ENCODE measurements around the gene MFAP4. TPM values are rescaled to one million over a fixed set of nuclear protein-coding genes. Genes with fewer than 3 reads are reported as not detected.

Gene MFAP4
- total RNA-seq, 1 donor from 2014 or later = 270 TPM

DNA sequence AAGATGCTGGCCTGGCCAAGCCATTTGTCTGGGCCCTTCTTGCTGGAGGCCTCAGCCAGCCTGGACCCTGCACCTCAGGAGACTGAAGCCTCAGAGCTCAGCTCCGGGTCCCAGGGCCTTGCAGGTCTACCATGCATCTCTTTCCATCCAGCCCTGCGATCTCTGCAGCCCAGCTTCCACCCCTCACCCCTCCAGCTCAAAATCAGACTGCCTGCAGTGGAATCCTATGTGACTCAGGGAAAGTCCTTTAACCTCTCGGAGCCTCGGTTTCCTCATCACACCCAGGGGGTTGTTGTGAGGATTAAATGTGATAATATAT lies 21.5 kb downstream of the MFAP4 start:
- intact Hi-C loops (cut with DNase I) = loop anchor here (5.0 kb wide), 1 partner anchor 82 kb away; no protein-coding TSS in a partner anchor
- H3K27ac ChIP-seq = no peak overlapping the region
- peak; percentile 58 for DNase-seq
- no peak overlapping the region for H3K4me3 ChIP-seq
- H3K27me3 ChIP-seq = no peaks in the 10 kb centered on the region
- H3K36me3 ChIP-seq = no peaks in the 10 kb centered on the region
- H3K4me1 ChIP-seq = peaks cover 6% of the 10 kb centered on the region
- no peak for ATAC-seq
- TF ChIP-seq, protein P1, sequence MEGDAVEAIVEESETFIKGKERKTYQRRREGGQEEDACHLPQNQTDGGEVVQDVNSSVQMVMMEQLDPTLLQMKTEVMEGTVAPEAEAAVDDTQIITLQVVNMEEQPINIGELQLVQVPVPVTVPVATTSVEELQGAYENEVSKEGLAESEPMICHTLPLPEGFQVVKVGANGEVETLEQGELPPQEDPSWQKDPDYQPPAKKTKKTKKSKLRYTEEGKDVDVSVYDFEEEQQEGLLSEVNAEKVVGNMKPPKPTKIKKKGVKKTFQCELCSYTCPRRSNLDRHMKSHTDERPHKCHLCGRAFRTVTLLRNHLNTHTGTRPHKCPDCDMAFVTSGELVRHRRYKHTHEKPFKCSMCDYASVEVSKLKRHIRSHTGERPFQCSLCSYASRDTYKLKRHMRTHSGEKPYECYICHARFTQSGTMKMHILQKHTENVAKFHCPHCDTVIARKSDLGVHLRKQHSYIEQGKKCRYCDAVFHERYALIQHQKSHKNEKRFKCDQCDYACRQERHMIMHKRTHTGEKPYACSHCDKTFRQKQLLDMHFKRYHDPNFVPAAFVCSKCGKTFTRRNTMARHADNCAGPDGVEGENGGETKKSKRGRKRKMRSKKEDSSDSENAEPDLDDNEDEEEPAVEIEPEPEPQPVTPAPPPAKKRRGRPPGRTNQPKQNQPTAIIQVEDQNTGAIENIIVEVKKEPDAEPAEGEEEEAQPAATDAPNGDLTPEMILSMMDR (IDR thresholded peaks at IDR 0.05) = no peak
- no peaks in the 10 kb centered on the region for H3K9me3 ChIP-seq

DNA sequence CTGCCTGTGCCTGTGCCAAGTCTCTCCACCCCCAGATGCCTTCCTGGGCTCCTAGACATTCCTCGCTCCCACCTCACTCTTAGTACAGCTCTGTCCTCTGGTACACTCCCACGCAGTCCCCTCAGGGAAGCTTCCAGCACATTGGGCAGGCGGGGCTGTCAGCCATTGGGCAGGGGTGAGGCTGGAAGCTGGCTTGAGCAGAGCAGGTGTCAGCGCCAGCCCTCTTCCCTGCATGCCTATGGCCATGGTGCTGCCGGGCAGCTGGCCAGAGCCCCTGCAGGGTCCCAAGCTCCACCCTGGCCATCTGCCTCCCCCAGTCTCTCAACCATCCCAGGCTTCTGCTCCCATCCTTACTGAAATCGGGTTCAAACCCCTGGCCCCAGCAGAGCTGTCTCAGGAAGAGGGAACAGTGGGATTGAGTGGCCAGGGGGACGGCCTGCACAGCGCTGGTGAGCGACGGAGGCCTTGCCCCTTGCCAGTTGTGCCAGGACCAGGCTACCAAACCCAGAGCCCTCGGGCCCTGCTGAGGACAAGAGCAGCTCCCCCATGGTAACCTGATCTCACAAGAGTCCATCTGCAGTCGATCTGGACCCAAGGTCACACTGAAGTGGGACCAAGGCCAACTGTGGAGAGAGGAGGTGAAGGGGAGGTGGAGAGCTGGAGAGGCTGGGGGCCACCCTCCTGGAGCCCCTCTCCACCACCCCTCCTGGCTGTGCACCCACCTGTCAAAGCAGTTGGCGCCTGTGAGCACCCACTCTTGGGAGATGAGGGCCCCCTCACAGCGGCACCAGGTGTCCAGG lies 22.1 kb downstream of the MFAP4 start:
- DNase-seq (peak; percentile 54), ATAC-seq (no peak)
- intact Hi-C loops (cut with DNase I) = loop anchor here (5.0 kb wide), 1 partner anchor 82 kb away; no protein-coding TSS in a partner anchor
- Histone ChIP-seq H3K27me3 (no peaks in the 10 kb centered on the region), H3K4me3 (no peak overlapping the region), H3K36me3 (no peaks in the 10 kb centered on the region), H3K27ac (no peak overlapping the region), H3K9me3 (no peaks in the 10 kb centered on the region), H3K4me1 (peaks cover under 1% of the 10 kb centered on the region)
- TF ChIP-seq, protein P1 (IDR thresholded peaks at IDR 0.05) = no peak

DNA sequence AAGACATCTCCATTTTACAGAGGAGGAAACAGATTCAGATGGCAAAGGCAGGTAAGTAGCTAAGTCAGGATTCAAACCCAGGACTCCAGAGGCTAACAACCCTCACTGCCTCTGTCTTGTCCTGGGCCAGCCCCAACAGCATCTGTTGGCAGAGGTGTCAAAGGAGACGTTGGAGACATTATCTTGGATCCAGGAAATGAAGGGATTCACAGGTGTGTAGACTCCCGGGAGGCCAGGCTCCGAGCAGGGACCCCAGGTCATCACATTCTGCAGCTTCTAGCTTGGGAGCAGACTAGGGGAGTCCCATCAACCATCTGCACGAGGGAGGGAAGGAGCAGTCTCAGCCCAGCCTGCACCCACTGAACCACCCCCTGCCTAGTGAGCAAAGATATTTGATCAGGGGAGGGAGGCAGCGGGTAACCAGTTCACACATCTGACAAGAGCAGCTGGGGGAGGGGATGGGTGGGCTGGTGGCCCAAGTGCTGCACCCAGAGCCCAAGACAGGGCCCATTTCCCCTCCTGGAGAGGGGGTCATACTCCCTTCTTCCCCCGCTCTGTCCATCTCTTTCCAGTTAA lies 23.4 kb downstream of the MFAP4 start:
- TF ChIP-seq, protein P1 (IDR thresholded peaks at IDR 0.05) = no peak
- H3K27ac ChIP-seq = no peak overlapping the region
- ATAC-seq (no peak), DNase-seq (no peak)
- no peaks in the 10 kb centered on the region for H3K27me3 ChIP-seq
- no peaks in the 10 kb centered on the region for H3K36me3 ChIP-seq
- peak overlapping the region; percentile 84 for H3K4me3 ChIP-seq
- H3K4me1 ChIP-seq = no peaks in the 10 kb centered on the region
- intact Hi-C loops (cut with DNase I) = no loop called here
- H3K9me3 ChIP-seq = no peaks in the 10 kb centered on the region

DNA sequence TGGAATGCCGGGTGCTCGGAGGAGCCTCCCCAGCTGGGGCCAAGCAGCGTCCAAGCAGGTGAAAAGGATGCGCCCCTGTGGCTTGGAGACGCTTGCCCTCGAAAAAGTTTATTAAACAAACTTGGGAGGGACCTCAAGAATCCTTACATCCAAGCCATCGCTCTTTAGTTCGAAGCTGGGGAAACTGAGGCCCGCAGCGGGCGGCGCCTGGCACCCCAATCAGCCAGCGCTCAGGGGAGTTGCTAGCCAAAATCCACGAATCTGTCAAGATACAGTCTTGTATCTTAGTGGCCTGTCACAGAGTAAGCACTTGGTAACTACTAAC lies 23.9 kb downstream of the MFAP4 start:
- Histone ChIP-seq H3K4me3 (peak overlapping the region; percentile 84), H3K27ac (peak overlapping the region; percentile 86), H3K36me3 (no peaks in the 10 kb centered on the region), H3K27me3 (no peaks in the 10 kb centered on the region), H3K4me1 (no peaks in the 10 kb centered on the region), H3K9me3 (no peaks in the 10 kb centered on the region)
- DNase-seq (no peak), ATAC-seq (no peak)
- TF ChIP-seq, protein P1 (IDR thresholded peaks at IDR 0.05) = no peak
- intact Hi-C loops (cut with DNase I) = no loop called here

DNA sequence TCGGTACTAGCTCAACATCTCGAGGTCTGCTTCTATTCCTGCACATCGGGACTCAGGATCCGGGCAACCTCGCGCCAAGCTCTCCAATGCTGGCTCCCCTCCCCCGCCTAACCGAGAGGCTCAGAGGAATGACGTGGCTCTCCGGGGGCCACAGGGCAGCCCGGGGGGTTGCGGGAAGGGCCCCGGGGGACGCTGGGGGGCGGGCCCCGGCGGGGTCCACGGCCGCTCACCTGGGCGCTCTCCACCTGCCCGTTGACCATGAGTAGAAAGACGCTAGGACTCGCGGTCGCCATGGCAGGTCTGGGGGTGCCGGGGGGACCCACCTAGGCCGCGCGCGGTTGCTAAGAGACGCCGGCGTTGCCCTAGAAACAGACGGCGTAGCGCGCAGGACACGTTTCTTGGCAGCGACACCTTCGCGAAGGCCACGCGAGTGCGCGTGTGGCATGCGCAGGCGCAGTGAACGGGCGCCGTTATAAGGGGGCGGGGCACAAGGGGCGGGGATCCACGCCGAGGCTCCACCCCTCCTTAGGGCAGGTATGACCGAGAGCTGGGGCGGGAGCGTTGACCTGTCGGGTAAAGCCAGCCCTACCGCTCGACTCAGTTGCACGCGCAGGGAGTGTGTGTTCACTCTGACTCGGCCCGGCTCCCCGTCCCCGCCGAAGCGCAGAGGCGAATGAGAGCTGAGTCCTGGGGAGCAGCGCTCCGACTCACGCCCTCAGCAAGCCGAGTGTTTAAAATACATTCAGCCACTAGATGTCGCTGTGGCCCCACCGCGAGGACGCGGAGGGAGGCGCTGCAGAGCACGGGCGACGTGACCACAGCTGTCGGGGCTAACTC lies 24.5 kb downstream of the MFAP4 start, which contains the start of gene B9D1:
TSS of gene B9D1 (minus strand) at position 447 of the 837 bp plus-strand sequence. CDS start at position 293, 154 bp downstream.
- Histone ChIP-seq H3K4me3 (peak within 1 kb of the TSS; percentile 84), H3K27me3 (no peaks in the 10 kb centered on the region), H3K4me1 (no peaks in the 10 kb centered on the region), H3K27ac (peak within 1 kb of the TSS; percentile 86), H3K9me3 (no peaks in the 10 kb centered on the region), H3K36me3 (no peaks in the 10 kb centered on the region)
- ATAC-seq = peak; percentile 96
- TF ChIP-seq, protein P1 (IDR thresholded peaks at IDR 0.05) = peak; percentile 97
- intact Hi-C loops (cut with DNase I) = no loop called here
- DNase-seq = peak; percentile 96

Measured in upper lobe of right lung (tissue), 1 donor.